Hematopoietic multipotent progenitor cell treated with erythropoietin and hydrocortisone succinate and interleukin-3 and kit ligand, for 6 days (in vitro differentiated cells): Measurements from ENCODE around the gene PPM1H.
"Not testable (repeated sequence)": the region's sequence is repeated elsewhere in the genome, so short reads cannot be mapped to it uniquely, and the experiment has no call there.

ENCODE experiments used
- DNase-seq: peaks from one replicate; pipeline ENCODE4 v3.0.0-alpha.2; 2015

Gene PPM1H, protein sequence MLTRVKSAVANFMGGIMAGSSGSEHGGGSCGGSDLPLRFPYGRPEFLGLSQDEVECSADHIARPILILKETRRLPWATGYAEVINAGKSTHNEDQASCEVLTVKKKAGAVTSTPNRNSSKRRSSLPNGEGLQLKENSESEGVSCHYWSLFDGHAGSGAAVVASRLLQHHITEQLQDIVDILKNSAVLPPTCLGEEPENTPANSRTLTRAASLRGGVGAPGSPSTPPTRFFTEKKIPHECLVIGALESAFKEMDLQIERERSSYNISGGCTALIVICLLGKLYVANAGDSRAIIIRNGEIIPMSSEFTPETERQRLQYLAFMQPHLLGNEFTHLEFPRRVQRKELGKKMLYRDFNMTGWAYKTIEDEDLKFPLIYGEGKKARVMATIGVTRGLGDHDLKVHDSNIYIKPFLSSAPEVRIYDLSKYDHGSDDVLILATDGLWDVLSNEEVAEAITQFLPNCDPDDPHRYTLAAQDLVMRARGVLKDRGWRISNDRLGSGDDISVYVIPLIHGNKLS

GRCh38 chr12:62934799-62935674 is at the start of gene PPM1H:
Gene PPM1H (minus strand): TSS chr12:62935150. CDS start chr12:62934736, 414 bp downstream.
- DNase-seq = peak; percentile 86

- DNase-seq = peak; percentile 74
Observed at GRCh38 chr12:62983594-62983993, 48.6 kb upstream of the PPM1H start.

DNA sequence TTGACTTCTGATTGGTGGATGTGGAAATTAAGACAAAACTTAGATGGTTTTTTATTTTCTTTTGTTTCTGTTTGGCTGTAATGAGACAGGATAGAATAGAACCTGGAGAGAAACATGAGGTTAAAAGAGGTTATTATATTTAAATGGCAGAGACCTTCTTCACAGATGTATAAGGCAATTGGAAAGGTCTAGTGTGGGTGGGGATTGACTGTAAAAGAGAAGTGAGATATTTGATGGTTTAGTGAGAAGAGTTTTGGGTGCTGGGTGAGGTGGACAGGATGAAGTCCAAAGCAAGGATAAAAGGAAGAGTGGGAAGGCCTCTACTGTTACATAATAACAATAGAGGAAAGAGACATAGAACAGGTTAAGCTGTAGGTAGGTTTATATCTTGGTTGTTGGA is 43.8 kb upstream of the PPM1H start:
- DNase-seq = no peak

GRCh38 chr12:62977883-62978282 is 42.9 kb upstream of the PPM1H start:
- peak; percentile 54 for DNase-seq

DNA sequence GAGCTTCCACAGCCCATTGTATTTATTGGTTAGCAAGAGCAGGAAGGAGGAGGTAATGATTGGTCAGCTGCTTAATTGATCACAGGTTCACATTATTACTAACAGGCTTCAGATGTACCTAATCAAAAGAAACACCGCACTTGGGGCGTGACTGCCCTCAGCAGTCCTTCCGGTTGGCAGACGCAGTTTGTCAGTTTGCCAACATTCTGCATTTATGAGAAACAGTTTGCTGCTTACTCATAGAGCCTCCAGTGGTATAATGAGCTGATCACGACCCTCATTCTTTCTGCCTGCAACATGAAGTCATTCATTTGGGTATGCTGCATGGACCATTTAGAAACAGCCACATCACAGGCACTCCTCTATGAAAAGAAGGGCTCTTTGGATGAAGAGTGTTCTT is 42.5 kb upstream of the PPM1H start:
- peak; percentile 9 for DNase-seq

- no peak for DNase-seq
Observed at GRCh38 chr12:62976110-62976662, 41.2 kb upstream of the PPM1H start.

GRCh38 chr12:62971769-62972525 is 37.0 kb upstream of the PPM1H start:
- no peak for DNase-seq

DNA sequence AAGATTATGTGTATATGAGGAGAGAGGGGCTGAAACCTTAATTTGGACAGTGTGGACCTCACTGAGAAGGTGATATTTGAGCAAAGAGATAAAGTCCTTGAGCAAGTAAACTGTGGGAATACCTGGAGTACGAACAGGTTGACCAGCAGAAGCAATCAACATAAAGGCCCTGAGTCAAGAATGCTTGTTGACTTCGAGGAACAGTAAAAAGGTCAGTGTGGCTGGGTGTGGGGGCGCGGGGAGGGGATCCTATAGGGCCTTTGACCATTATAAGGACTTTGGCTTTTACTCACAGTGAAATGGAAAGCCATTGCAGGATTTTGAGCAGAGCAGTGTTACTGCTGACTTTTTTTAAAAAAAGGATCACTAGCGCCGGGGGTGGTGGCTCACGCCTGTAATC is 34.7 kb upstream of the PPM1H start:
- DNase-seq = no peak

DNA sequence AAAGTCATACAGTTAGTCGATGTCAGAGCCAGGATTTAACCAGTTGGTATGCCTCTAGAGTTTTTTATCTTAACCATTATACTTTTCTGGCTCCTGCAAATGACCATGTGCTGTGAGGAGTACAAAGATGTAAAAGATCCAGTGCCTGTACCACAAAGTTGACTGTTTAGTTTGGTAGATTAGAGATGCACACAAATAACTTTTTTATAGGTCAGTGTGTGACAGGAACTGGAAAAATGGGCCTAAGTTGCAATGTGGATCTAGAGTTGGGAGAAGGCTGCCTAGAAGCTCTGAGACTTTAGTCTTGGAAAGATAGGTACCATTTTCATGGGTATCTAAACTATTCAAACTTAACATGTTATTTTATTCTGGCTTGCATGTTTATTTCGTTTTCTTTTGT is 32.8 kb upstream of the PPM1H start:
- DNase-seq = no peak

GRCh38 chr12:62966990-62967506 is 32.1 kb upstream of the PPM1H start:
- DNase-seq = no peak

DNA sequence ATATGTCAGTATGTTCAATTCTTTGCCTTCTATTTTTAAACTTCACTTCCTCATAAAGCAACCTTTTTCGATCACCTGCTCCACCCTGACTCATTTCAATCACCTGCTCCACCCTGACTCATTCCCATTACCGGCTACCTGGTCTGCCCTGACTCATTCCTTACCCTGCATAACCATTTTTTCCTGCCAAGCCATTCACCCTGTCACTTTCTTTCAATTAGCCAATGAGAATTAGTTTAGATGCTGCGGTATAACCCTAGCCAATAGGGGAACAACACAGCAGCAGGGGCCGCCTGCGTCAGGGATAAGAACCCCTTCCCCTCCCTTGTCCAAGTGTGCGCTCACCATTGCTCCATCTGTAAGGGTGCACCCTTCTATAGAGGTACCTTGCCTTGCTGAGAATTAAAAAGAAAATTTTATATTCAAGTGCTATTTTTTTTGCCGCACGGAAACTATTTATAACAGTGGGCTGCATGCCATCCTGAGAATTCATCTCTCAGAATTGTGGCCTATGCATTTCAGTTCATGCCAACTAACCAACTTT is 31.6 kb upstream of the PPM1H start:
- not testable (repeated sequence) for DNase-seq

DNA sequence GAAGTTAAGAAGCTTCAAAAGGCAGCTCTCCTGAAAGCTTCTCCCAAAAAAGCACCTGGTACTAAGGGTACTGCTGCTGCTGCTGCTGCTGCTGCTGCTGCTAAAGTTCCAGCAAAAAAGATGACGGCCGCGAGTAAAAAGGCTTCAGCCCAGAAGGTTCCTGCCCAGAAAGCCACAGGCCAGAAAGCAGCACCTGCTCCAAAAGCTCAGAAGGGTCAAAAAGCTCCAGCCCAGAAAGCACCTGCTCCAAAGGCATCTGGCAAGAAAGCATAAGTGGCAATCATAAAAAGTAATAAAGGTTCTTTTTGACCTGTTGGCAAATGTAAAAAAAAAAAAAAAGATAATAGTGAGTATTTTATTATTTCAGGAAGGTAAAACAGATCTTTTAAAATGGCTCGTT is 30.8 kb upstream of the PPM1H start:
- DNase-seq = not testable (repeated sequence)

- not testable (repeated sequence) for DNase-seq
Observed at GRCh38 chr12:62965242-62965641, 30.3 kb upstream of the PPM1H start.

DNA sequence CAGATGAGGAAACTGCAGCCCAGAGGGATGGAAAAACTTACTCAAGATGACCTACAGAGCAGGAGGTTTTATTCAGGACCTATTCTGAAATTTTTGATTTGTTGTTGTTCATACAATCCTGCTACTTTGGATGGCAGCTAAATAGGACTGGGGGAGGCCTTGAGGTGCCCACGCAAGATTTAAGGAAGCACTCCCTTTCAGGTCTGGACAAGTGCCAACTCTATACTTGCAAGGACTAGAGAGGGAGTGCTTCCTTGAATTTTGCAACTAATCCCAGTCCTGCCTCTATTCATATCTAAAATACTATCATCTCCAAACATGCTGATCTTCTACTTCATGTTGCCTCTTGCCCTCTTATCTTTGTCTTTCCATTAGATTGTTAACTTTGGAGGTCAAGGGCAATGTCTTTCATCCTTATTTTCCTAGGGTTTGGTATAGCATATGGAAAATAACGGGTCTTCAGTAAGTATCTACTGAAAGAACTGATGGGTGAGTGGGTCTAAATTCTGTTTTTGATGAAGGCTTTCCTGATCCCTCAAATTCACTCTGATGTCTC is 28.6 kb upstream of the PPM1H start:
- DNase-seq = no peak

DNA sequence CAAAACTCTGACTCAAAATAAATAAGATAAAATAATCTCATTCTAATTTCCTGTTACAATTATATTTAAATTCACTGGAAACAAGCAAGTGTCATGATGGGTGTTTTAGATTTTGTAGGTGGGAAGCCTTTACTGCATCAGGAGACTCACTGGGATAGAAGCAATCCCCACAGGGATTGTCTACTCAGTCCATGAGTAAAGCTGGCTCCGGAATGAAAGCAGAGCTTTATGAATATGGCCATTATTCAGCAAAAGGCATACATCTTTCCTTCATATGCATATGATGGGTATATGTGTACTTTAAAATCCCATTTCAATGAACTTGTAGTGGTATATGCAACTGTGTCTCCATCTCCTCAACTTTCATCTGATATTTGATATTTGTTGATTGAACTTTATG is 25.4 kb upstream of the PPM1H start:
- DNase-seq = no peak

- DNase-seq = no peak
Observed at GRCh38 chr12:62959745-62960144, 24.8 kb upstream of the PPM1H start.

- peak; percentile 10 for DNase-seq
Observed at GRCh38 chr12:62957233-62957953, 22.4 kb upstream of the PPM1H start.

DNA sequence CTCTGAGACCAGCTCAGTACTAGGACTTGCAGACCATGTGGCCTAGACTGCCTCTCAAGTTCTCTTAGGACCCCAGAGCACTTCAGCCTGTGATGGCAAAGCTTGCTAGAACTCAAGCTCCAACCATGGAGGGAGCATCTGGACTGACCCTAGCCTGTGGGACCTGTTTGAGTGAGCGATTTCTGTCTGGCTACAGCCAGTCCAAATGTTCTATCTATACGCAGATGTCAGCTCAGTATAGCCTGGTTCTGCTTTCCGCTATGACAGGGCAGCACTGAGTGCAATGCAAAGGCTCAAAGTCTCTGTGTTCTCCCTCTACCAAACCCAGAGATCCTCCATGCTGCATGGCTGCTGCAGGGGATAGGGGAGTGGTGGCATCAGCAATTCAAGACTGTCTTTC is 20.7 kb upstream of the PPM1H start:
- no peak for DNase-seq

GRCh38 chr12:62950317-62950716 is 15.4 kb upstream of the PPM1H start:
- DNase-seq = no peak

GRCh38 chr12:62948123-62948522 is 13.2 kb upstream of the PPM1H start:
- DNase-seq = no peak

GRCh38 chr12:62947364-62947763 is 12.4 kb upstream of the PPM1H start:
- no peak for DNase-seq
